Spleen (tissue), 7 donors: ENCODE measurements around the gene AUH.

Experiments used
- POLR2A ChIP-seq, 3 donors: fragments of 450-650 bp; IDR thresholded peaks; one replicate each; pipeline ENCODE4 v1.5.1; 2017; ENCODE audit warnings: antibody characterized with exemption in 3 of 3, mild to moderate bottlenecking in 1 of 3
- TF ChIP-seq, protein P1 (sequence below), 11 experiments: fragments of 200-600 bp in 7 of 11; fragments of 450-650 bp in 4 of 11; sonication (generic) in 4 of 11; IDR thresholded peaks in 8 of 11; conservative IDR thresholded peaks in 3 of 11; 1 replicate in 7 of 11; 2 replicates in 4 of 11; pipeline versions ENCODE4 v1.4.0 to v1.8.0; 2016 to 2021; ENCODE audit warnings: antibody characterized with exemption in 11 of 11, inconsistent platforms in 4 of 11, mild to moderate bottlenecking in 1 of 11
- donor health status: DM: no; HTN: no; CAD: no; lungs with moderate emphysema.
- donor health status: DM: no; HTN: no; CAD: no.
- donor health status: DM: no; HTN: no; CAD: no.

DNA sequence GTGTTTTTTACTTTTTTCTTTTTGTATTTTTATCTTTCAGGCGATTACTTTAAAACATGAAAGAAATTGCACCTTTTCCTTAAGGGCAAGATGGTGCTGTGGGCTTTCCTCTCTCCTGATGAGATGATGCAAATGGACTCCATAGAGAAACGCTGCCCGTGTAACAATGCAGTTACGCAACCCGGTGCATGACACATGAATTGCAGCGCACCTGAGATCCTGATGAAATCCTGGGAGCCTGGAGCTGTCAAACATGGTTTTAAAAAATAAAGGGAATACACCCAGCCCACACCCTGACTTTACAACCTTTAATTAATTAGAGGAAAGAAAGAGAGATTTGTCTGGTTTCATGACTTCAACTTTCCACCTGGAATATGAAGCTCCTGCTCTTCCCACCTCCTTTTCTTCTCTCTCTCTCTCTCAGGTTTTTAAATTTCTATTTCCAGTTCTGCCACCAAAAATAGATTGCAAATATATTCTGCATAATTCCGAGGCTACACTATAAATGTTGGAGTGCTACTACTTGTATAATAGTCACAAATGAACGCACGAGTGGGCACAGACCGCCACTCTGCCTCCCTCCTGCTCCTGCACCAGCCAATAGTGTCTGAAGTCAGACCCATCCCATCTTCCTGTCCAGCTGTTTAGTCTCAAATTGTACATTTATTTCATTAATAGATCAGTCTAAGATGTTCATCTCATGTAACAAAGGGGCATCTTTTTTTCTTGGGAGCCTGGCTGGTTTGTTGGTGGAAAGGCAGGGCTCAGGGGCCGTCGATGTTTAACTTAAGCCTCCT, 179.1 kb downstream of the AUH start:
- TF ChIP-seq, protein P1, sequence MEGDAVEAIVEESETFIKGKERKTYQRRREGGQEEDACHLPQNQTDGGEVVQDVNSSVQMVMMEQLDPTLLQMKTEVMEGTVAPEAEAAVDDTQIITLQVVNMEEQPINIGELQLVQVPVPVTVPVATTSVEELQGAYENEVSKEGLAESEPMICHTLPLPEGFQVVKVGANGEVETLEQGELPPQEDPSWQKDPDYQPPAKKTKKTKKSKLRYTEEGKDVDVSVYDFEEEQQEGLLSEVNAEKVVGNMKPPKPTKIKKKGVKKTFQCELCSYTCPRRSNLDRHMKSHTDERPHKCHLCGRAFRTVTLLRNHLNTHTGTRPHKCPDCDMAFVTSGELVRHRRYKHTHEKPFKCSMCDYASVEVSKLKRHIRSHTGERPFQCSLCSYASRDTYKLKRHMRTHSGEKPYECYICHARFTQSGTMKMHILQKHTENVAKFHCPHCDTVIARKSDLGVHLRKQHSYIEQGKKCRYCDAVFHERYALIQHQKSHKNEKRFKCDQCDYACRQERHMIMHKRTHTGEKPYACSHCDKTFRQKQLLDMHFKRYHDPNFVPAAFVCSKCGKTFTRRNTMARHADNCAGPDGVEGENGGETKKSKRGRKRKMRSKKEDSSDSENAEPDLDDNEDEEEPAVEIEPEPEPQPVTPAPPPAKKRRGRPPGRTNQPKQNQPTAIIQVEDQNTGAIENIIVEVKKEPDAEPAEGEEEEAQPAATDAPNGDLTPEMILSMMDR (IDR thresholded peaks at IDR 0.05 in 8 of 11, conservative IDR thresholded peaks at IDR 0.05 in 3 of 11): no peak
- no peak for TF ChIP-seq POLR2A (IDR thresholded peaks at IDR 0.05)
